ENCODE results near the gene RNASE12.

RNASE12 gene

GRCh38 chr14:20606190-20606901 is 15.2 kb upstream of the RNASE12 start (continued):
- peak; percentile 71 for TF ChIP-seq ZNF654 (tag by site-specific recombination; IDR thresholded peaks at IDR 0.05; ENCODE audit: low read depth)

DNA sequence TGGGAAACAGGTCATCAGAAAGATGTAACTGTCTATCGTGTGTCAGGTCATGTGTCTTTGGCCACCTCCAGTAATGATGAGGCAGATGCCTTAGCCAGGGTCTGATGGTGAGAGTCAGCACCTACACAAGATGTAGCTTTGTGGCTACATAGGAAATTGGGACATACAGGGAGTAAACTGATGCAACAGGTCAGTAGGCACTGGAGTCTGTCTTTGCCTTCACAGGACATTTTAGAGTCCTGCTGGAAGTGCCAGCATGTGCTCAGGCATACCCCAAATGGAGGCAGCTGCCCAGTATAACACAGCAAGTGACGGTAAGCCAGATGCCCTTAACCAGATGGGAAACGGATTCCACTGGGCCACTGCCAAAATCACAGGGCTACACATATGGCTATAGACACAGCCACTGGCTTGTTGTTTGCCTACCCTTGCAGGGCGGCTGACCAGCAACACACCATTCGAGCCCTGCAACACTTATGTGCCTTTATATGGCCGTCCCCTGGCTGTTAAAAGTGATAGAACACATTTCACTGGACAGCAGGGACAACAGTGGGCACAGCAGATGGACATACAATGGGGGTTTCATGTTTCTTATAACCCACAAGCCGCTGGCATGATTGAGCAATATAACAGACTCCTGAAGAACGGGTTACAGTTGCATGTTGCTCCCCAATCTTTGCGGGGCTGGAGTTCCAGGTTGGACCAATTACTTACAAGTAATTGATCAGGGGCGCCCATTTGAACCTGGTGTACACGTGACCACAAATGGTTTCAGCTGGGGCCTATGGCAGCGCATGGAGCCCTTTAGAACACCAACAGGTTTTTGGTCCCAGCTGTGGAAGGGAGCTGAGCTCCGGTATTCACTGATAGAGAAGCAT is 12.9 kb upstream of the RNASE12 start:
- no peaks in the 10 kb centered on the region for H3K9me3 ChIP-seq (ENCODE audit: control insufficient read depth, insufficient read depth, low read depth, low read length)
- H3K36me3 ChIP-seq (ENCODE audit: control insufficient read depth in 2 of 2, insufficient read depth in 1 of 2, low read length in 2 of 2) = no peaks in the 10 kb centered on the region
- H3K4me3 ChIP-seq (ENCODE audit: low read depth, low read length) = no peak overlapping the region
- no peak overlapping the region for H3K27ac ChIP-seq (ENCODE audit: extremely low read depth, low read depth, low read length)
- POLR2A ChIA-PET = interaction anchor here (0.6 kb wide), 1 partner anchor 194 kb away, joined by 4 read pairs; no protein-coding TSS in a partner anchor
- TF ChIP-seq SCRT2 (tag by site-specific recombination; IDR thresholded peaks at IDR 0.05) (peak; percentile 57; the same call in 1 of the 2 replicates), SCRT1 (tag by site-specific recombination; IDR thresholded peaks at IDR 0.05; ENCODE audit: borderline replicate concordance) (0 out of 2 replicates have a peak, but pooled peaks have one; percentile 23), ZNF776 (tag by site-specific recombination; IDR thresholded peaks at IDR 0.05; ENCODE audit: borderline replicate concordance) (no peak), ZNF214 (tag by site-specific recombination; IDR thresholded peaks at IDR 0.05; ENCODE audit: borderline replicate concordance) (no peak), OVOL3 (tag by site-specific recombination; IDR thresholded peaks at IDR 0.05) (no peak), KLF9 (tag by site-specific recombination; IDR thresholded peaks at IDR 0.05; ENCODE audit: low read depth) (no peak)
- TF ChIP-seq, protein P1, sequence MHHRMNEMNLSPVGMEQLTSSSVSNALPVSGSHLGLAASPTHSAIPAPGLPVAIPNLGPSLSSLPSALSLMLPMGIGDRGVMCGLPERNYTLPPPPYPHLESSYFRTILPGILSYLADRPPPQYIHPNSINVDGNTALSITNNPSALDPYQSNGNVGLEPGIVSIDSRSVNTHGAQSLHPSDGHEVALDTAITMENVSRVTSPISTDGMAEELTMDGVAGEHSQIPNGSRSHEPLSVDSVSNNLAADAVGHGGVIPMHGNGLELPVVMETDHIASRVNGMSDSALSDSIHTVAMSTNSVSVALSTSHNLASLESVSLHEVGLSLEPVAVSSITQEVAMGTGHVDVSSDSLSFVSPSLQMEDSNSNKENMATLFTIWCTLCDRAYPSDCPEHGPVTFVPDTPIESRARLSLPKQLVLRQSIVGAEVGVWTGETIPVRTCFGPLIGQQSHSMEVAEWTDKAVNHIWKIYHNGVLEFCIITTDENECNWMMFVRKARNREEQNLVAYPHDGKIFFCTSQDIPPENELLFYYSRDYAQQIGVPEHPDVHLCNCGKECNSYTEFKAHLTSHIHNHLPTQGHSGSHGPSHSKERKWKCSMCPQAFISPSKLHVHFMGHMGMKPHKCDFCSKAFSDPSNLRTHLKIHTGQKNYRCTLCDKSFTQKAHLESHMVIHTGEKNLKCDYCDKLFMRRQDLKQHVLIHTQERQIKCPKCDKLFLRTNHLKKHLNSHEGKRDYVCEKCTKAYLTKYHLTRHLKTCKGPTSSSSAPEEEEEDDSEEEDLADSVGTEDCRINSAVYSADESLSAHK (tag by site-specific recombination; IDR thresholded peaks at IDR 0.05) = no peak
- H3K4me1 ChIP-seq (ENCODE audit: control insufficient read depth, insufficient read depth, low read length) = no peaks in the 10 kb centered on the region
- CTCF ChIA-PET = interaction anchor here (0.7 kb wide), 2 partner anchors 56 to 72 kb away, joined by 3 read pairs; no protein-coding TSS in a partner anchor

GRCh38 chr14:20602583-20602982 is 11.4 kb upstream of the RNASE12 start:
- Histone ChIP-seq H3K4me3 (ENCODE audit: low read depth, low read length) (no peak overlapping the region), H3K36me3 (ENCODE audit: control insufficient read depth in 2 of 2, insufficient read depth in 1 of 2, low read length in 2 of 2) (no peaks in the 10 kb centered on the region), H3K9me3 (ENCODE audit: control insufficient read depth, insufficient read depth, low read depth, low read length) (no peaks in the 10 kb centered on the region), H3K27ac (ENCODE audit: extremely low read depth, low read depth, low read length) (no peak overlapping the region), H3K4me1 (ENCODE audit: control insufficient read depth, insufficient read depth, low read length) (no peaks in the 10 kb centered on the region)
- ChIA-PET CTCF (interaction anchor here (0.6 kb wide), 1 partner anchor 556 kb away, joined by 6 read pairs; no protein-coding TSS in a partner anchor), POLR2A (no interaction called here)
- TF ChIP-seq GFI1B (tag by site-specific recombination; IDR thresholded peaks at IDR 0.05) = no peak
- TF ChIP-seq ZNF302 (tag by site-specific recombination; IDR thresholded peaks at IDR 0.05; ENCODE audit: low read depth) = no peak
- TF ChIP-seq ZNF311 (tag by site-specific recombination; IDR thresholded peaks at IDR 0.05; ENCODE audit: borderline replicate concordance) = no peak
- TF ChIP-seq ZNF704 (tag by site-specific recombination; IDR thresholded peaks at IDR 0.05) = no peak
- TF ChIP-seq ZNF76 (tag by site-specific recombination; IDR thresholded peaks at IDR 0.05; ENCODE audit: borderline replicate concordance, low read depth) = no peak

DNA sequence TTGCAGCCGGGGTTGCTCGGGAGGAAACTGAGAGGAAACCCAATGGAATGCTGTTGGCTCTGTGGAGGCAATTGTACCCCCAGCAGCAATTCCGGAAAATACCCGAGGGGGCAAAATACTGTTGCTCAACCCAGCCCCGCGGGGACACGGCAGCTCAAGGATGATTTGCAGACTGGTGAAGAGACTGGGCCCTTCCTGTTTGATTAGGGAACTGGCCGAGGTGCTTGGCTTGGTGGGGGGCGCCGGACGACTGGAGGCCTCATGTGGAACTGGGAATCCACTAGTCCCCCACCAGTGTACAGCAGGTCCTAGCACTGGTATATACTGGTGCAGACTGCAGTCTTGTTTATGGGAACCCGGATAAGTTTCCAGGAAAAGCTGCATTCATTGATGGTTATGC is 10.3 kb upstream of the RNASE12 start:
- H3K4me3 ChIP-seq (ENCODE audit: low read depth, low read length) = no peak overlapping the region
- no peak overlapping the region for H3K27ac ChIP-seq (ENCODE audit: extremely low read depth, low read depth, low read length)
- ChIA-PET POLR2A (no interaction called here), CTCF (interaction anchor here (1.4 kb wide), 1 partner anchor 7 kb away, joined by 3 read pairs; no protein-coding TSS in a partner anchor)
- H3K36me3 ChIP-seq (ENCODE audit: control insufficient read depth in 2 of 2, insufficient read depth in 1 of 2, low read length in 2 of 2) = no peaks in the 10 kb centered on the region
- no peaks in the 10 kb centered on the region for H3K4me1 ChIP-seq (ENCODE audit: control insufficient read depth, insufficient read depth, low read length)
- no peaks in the 10 kb centered on the region for H3K9me3 ChIP-seq (ENCODE audit: control insufficient read depth, insufficient read depth, low read depth, low read length)
- TF ChIP-seq ZSCAN16 (tag by site-specific recombination; IDR thresholded peaks at IDR 0.05) (no peak), ZNF707 (tag by site-specific recombination; IDR thresholded peaks at IDR 0.05) (no peak), ZNF404 (tag by site-specific recombination; IDR thresholded peaks at IDR 0.05) (no peak), ZNF223 (tag by site-specific recombination; IDR thresholded peaks at IDR 0.05) (no peak), ZNF394 (tag by site-specific recombination; IDR thresholded peaks at IDR 0.05; ENCODE audit: borderline replicate concordance) (no peak), ZBTB10 (tag by site-specific recombination; IDR thresholded peaks at IDR 0.05) (no peak), REPIN1 (tag by site-specific recombination; IDR thresholded peaks at IDR 0.05; ENCODE audit: low read depth) (no peak), ZFP69B (tag by site-specific recombination; IDR thresholded peaks at IDR 0.05) (no peak), ZNF747 (tag by site-specific recombination; IDR thresholded peaks at IDR 0.05) (no peak)

Measured in HEK293 (cell line).